Stimulated activated CD4-positive, alpha-beta T cell treated with anti-CD3 and anti-CD28 coated beads, Interleukin-4, amount 100 ng/mL, for 24 hours (primary cell): ENCODE results near the gene ACSL3.
"Not testable (repeated sequence)": the region's sequence is repeated elsewhere in the genome, so short reads cannot be mapped to it uniquely, and the experiment has no call there.

Experiments
- DNase-seq: peaks from one replicate; pipeline ENCODE4 v3.0.0-alpha.2; 2020

Gene ACSL3

GRCh38 chr2:222854773-222855700 is 5.8 kb upstream of the ACSL3 start:
- DNase-seq = no peak

GRCh38 chr2:222859786-222860612 is 837 bp upstream of the ACSL3 start:
- no peak for DNase-seq

GRCh38 chr2:222861411-222862105 is 722 bp downstream of the ACSL3 start:
- DNase-seq = peak; percentile 51

- DNase-seq = no peak
Measured at GRCh38 chr2:222862106-222862908, 1.5 kb downstream of the ACSL3 start.

GRCh38 chr2:222862909-222863544 is 2.2 kb downstream of the ACSL3 start:
- no peak for DNase-seq

- no peak for DNase-seq
Measured at GRCh38 chr2:222864296-222864695, 3.5 kb downstream of the ACSL3 start.

- DNase-seq = no peak
Measured at GRCh38 chr2:222865301-222865700, 4.5 kb downstream of the ACSL3 start.

GRCh38 chr2:222866358-222866960 is 5.6 kb downstream of the ACSL3 start:
- no peak for DNase-seq

- DNase-seq = not testable (repeated sequence)
Measured at GRCh38 chr2:222868560-222869251, 7.9 kb downstream of the ACSL3 start.

- no peak for DNase-seq
Measured at GRCh38 chr2:222869252-222869560, 8.4 kb downstream of the ACSL3 start.

GRCh38 chr2:222871291-222871690 is 10.5 kb downstream of the ACSL3 start:
- no peak for DNase-seq

- DNase-seq = no peak
Measured at GRCh38 chr2:222872551-222872950, 11.7 kb downstream of the ACSL3 start.

- DNase-seq = no peak
Measured at GRCh38 chr2:222875482-222875881, 14.6 kb downstream of the ACSL3 start.

- DNase-seq = no peak
Measured at GRCh38 chr2:222876947-222877346, 16.1 kb downstream of the ACSL3 start.

- DNase-seq = no peak
Measured at GRCh38 chr2:222877556-222878300, 16.9 kb downstream of the ACSL3 start.

GRCh38 chr2:222878301-222878876 is 17.6 kb downstream of the ACSL3 start:
- no peak for DNase-seq

GRCh38 chr2:222878877-222879603 is 18.2 kb downstream of the ACSL3 start:
- DNase-seq = no peak

GRCh38 chr2:222879604-222879933 is 18.7 kb downstream of the ACSL3 start:
- no peak for DNase-seq

- DNase-seq = no peak
Measured at GRCh38 chr2:222882484-222882928, 21.7 kb downstream of the ACSL3 start.
